ENCODE measurements around the gene FBRS.
"Not testable (repeated sequence)": the region's sequence is repeated elsewhere in the genome, so short reads cannot be mapped to it uniquely, and the experiment has no call there.

FBRS gene

GRCh38 chr16:30664616-30665109 is 6.4 kb downstream of the FBRS start:
- no peak for DNase-seq (ENCODE audit: low read depth, low spot score)

- no peak for DNase-seq (ENCODE audit: low read depth, low spot score)
Observed at GRCh38 chr16:30665155-30665829, 7.1 kb downstream of the FBRS start.

GRCh38 chr16:30665830-30666190 is 7.6 kb downstream of the FBRS start:
- no peak for DNase-seq (ENCODE audit: low read depth, low spot score)

GRCh38 chr16:30666681-30667080 is 8.4 kb downstream of the FBRS start:
- no peak for DNase-seq (ENCODE audit: low read depth, low spot score)

GRCh38 chr16:30667361-30667905 is 9.2 kb downstream of the FBRS start:
- DNase-seq (ENCODE audit: low read depth, low spot score) = no peak

- DNase-seq (ENCODE audit: low read depth, low spot score) = no peak
Observed at GRCh38 chr16:30668393-30668792, 10.2 kb downstream of the FBRS start.

- no peak for DNase-seq (ENCODE audit: low read depth, low spot score)
Observed at GRCh38 chr16:30669026-30669902, 11.0 kb downstream of the FBRS start.

GRCh38 chr16:30669903-30670824 is 11.9 kb downstream of the FBRS start:
- DNase-seq (ENCODE audit: low read depth, low spot score) = no peak

- no peak for DNase-seq (ENCODE audit: low read depth, low spot score)
Observed at GRCh38 chr16:30675143-30675542, 16.9 kb downstream of the FBRS start.

- no peak for DNase-seq (ENCODE audit: low read depth, low spot score)
Observed at GRCh38 chr16:30677931-30678585, 19.8 kb downstream of the FBRS start.

GRCh38 chr16:30678586-30678970 is 20.3 kb downstream of the FBRS start:
- DNase-seq (ENCODE audit: low read depth, low spot score) = no peak

GRCh38 chr16:30680326-30680725 is 22.1 kb downstream of the FBRS start:
- no peak for DNase-seq (ENCODE audit: low read depth, low spot score)

GRCh38 chr16:30688701-30689100 is 30.5 kb downstream of the FBRS start:
- no peak for DNase-seq (ENCODE audit: low read depth, low spot score)

GRCh38 chr16:30691907-30692306 is 33.7 kb downstream of the FBRS start:
- no peak for DNase-seq (ENCODE audit: low read depth, low spot score)

GRCh38 chr16:30692396-30693064 is 34.3 kb downstream of the FBRS start:
- no peak for DNase-seq (ENCODE audit: low read depth, low spot score)

- DNase-seq (ENCODE audit: low read depth, low spot score) = no peak
Observed at GRCh38 chr16:30694926-30695693, 36.9 kb downstream of the FBRS start.

GRCh38 chr16:30696646-30697045 is 38.4 kb downstream of the FBRS start:
- DNase-seq (ENCODE audit: low read depth, low spot score) = not testable (repeated sequence)

GRCh38 chr16:30697264-30698138 is 39.3 kb downstream of the FBRS start:
- DNase-seq (ENCODE audit: low read depth, low spot score) = no peak

Data from brain pericyte (primary cell).